Measurements from ENCODE around the gene ZNF782. TPM values are rescaled to one million over a fixed set of nuclear protein-coding genes. Genes with fewer than 3 reads are reported as not detected.

The ZNF782 gene
- total RNA-seq, 1 donor from 2014 or later: 8.6 TPM

DNA sequence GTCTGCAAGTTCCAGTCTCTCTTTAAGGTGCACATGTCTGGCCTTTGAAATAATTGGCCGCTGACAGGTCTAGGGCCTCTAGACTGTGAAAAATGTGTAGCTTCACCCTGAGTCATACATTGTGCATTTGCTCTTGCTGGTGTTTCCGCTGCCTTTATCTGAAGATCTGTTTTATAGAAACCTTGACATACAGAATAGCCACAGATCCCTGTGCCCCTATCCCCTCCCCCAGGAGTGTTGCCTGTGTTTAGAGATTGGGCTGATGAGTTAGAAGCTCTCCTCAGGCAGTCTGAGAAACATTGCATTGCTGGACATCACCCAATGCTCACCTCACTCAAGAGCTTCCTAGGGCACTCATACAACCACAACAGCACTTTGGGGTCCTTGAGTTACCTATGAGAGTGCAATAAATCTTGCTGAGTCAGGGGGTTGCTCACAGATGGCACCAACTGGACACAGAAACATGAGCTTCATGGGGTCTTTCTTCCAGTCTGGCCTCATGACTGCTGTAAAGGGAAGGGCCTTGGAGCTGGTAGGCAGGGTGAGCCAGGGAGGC, 3.8 kb upstream of the ZNF782 start:
- DNase-seq (ENCODE audit: low spot score in 2 of 2): no peak
- TF ChIP-seq, protein P1, sequence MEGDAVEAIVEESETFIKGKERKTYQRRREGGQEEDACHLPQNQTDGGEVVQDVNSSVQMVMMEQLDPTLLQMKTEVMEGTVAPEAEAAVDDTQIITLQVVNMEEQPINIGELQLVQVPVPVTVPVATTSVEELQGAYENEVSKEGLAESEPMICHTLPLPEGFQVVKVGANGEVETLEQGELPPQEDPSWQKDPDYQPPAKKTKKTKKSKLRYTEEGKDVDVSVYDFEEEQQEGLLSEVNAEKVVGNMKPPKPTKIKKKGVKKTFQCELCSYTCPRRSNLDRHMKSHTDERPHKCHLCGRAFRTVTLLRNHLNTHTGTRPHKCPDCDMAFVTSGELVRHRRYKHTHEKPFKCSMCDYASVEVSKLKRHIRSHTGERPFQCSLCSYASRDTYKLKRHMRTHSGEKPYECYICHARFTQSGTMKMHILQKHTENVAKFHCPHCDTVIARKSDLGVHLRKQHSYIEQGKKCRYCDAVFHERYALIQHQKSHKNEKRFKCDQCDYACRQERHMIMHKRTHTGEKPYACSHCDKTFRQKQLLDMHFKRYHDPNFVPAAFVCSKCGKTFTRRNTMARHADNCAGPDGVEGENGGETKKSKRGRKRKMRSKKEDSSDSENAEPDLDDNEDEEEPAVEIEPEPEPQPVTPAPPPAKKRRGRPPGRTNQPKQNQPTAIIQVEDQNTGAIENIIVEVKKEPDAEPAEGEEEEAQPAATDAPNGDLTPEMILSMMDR (IDR thresholded peaks at IDR 0.05): no peak
- Histone ChIP-seq H3K36me3 (no peaks in the 10 kb centered on the region), H3K27me3 (no peaks in the 10 kb centered on the region), H3K4me3 (no peak overlapping the region), H3K4me1 (peaks cover 5 to 6% of the 10 kb centered on the region in 2 donors), H3K9me3 (no peaks in the 10 kb centered on the region), H3K27ac (no peak overlapping the region)
- intact Hi-C loops (cut with DNase I): loop anchor here (5.0 kb wide), 1 partner anchor 554 kb away; the partner anchor contains the start of gene TDRD7

DNA sequence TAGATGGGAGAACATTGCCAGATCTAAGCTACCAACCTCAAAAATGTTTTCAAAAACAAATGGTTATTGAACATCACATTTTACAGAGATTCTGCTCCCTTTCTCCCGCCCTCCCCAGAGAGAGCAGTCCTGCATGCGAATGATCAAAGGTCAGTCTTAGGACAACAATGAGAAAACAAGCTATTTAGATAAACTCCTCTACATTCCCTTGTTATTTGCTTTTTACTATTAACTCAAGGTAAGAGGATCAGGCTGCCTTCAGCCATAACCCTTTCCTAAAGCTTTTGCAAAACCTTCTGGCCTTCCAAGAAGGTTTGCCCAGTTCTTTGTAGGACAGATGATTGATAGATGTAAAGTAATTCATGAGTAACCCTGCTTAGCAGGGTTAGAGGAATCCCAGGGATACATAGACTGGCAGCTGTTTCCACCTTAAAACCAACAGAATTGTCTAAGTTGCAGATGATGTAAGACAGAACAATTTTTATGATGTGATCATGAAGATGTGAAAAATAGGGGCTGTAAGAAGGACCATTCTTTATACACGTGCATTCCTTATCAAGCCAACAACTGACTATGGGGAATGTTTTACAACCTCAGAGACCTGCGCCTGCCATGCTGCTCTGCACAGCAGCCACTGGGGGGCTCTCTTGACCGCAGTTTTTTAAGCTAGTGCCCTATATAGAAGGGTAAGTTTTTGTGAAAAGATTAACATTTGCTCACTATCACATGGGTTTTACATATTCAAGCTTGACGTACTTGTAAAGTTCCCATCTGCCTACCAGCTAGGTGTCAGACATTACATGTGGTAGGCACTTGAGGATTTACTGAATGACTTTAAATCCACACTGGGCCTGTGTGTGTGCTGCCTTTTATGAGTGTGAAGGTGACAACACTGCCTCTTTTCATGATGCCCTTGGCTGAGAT, 2.3 kb upstream of the ZNF782 start:
- Histone ChIP-seq H3K27me3 (no peaks in the 10 kb centered on the region), H3K9me3 (no peaks in the 10 kb centered on the region), H3K4me3 (no peak overlapping the region), H3K4me1 (peaks cover 7 to 15% of the 10 kb centered on the region in 2 donors), H3K27ac (no peak overlapping the region), H3K36me3 (no peaks in the 10 kb centered on the region)
- DNase-seq (ENCODE audit: low spot score in 2 of 2): no peak
- intact Hi-C loops (cut with DNase I): loop anchor here (2.0 to 5.0 kb wide), 2 partner anchors 542 to 556 kb away; partner anchors contain the start of gene TDRD7
- TF ChIP-seq, protein P1 (IDR thresholded peaks at IDR 0.05): peak; percentile 41 to 81 (median 78)

DNA sequence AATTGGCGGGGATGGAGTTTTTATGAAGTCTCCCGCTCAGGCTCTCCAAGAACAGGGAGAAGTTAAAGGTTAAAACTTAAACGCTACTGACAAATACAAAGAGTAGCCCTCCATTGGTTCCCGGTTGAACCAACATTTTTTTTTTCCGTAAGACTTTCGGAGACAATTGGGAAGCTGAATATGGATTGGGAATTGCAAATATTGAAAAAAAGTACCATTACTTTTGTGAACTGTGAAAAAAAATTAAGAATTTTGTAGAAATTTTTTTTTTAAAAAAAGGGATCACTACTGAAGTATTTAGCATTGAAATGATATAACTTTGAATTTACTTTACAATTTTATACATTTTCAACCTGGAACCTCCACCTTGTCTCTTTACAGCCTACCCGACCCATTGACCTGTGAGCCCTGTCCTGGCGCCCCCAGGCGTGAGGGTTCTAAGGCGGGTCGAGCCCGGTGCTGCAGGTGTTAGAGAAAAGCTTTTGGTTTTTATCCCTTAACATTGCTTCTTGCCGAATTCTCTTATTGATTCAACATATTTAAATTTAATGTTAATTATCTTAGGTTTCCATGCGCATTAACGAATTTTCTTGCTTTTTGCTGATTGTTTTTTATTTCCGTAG, 448 bp upstream of the ZNF782 start:
- no peak for DNase-seq (ENCODE audit: low spot score in 2 of 2)
- intact Hi-C loops (cut with DNase I): loop anchor here (5.0 kb wide), 2 partner anchors 167 to 558 kb away; partner anchors contain the start of gene TDRD7
- TF ChIP-seq, protein P1 (IDR thresholded peaks at IDR 0.05): no peak
- Histone ChIP-seq H3K36me3 (no peaks in the 10 kb centered on the region), H3K9me3 (no peaks in the 10 kb centered on the region), H3K4me3 (peak overlapping the region; percentile 87 to 97), H3K27ac (peak overlapping the region; percentile 66 to 84), H3K4me1 (peaks cover 7 to 15% of the 10 kb centered on the region in 2 donors), H3K27me3 (no peaks in the 10 kb centered on the region)

DNA sequence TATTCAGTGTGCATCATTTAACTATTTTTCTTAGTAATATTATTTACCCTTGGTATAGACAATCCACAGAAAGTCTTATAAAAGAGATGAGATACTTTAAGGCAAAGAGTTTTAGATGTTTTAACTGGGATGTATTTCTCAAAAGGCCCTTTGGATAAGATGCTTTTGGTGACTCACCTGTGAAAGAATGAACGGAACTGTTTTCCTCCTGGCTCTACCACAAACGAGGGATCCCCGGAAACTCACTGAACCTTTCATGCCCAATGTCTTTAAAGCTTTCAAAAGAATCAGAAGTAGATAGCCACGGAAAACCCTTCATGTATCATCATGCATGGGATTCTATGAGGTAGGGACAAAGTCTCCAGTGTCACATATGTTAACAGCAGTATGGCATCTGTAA, 1.6 kb downstream of the ZNF782 start:
- intact Hi-C loops (cut with DNase I): loop anchor here (5.0 kb wide), 1 partner anchor 165 kb away; no protein-coding TSS in a partner anchor

DNA sequence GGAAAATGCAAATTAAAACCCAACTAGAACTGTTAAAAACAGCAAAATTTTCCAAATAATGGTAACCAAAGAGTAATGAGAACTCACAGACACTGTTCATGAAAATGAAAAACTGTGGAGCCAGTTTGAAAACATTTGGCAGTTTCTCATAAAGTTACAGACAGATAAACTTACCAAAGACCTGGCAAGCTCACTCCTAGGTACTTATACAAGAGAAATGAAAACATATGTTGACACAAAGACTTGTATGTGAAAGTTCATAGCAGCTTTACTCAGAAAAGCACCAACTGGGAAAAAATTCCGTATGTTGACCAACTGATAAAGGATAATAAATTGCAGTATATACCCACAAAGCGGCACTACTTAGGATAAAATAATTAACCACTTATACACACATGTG, 10.3 kb downstream of the ZNF782 start:
- intact Hi-C loops (cut with DNase I): no loop called here
- peaks cover 0 to 30% of the 10 kb centered on the region in 2 donors for H3K36me3 ChIP-seq
- TF ChIP-seq, protein P1 (IDR thresholded peaks at IDR 0.05): no peak

More for the DNA sequence above, 1.6 kb downstream of the ZNF782 start:
- Histone ChIP-seq H3K4me1 (peaks cover 7 to 15% of the 10 kb centered on the region in 2 donors), H3K36me3 (no peaks in the 10 kb centered on the region), H3K9me3 (peaks cover 0 to 5% of the 10 kb centered on the region in 2 donors), H3K27me3 (no peaks in the 10 kb centered on the region), H3K27ac (no peak overlapping the region), H3K4me3 (peak overlapping the region in 1 of 2 donors; percentile 97)
- TF ChIP-seq, protein P1 (IDR thresholded peaks at IDR 0.05): no peak
- no peak for DNase-seq (ENCODE audit: low spot score in 2 of 2)

More for the DNA sequence above, 10.3 kb downstream of the ZNF782 start:
- Histone ChIP-seq H3K27me3 (no peaks in the 10 kb centered on the region), H3K4me3 (no peak overlapping the region), H3K4me1 (no peaks in the 10 kb centered on the region), H3K9me3 (peaks cover 0 to 35% of the 10 kb centered on the region in 2 donors), H3K27ac (no peak overlapping the region)
- no peak for DNase-seq (ENCODE audit: low spot score in 2 of 2)
